H9 (cell line): ENCODE results near the gene GYPB. TPM values are rescaled to one million over a fixed set of nuclear protein-coding genes. Genes with fewer than 3 reads are reported as not detected.
"Not testable (repeated sequence)": the region's sequence is repeated elsewhere in the genome, so short reads cannot be mapped to it uniquely, and the experiment has no call there.

ENCODE experiments used
- DNase-seq: peaks from one replicate; pipeline ENCODE4 v3.0.0-alpha.2; 2017
- H2AFZ ChIP-seq: one replicate; pipeline ENCODE4 v1.6.1; 2013; ENCODE audit warnings: mild to moderate bottlenecking, low read length, control low read depth, moderate library complexity
- H2AK5ac ChIP-seq: 2 replicates; pipeline ENCODE4 v1.6.1; 2013; ENCODE audit warnings: low read length, control low read depth, mixed read lengths; ENCODE audit not compliant: insufficient read length
- H2BK120ac ChIP-seq: one replicate; pipeline ENCODE4 v1.6.1; 2013; ENCODE audit warnings: low read depth, mild to moderate bottlenecking, low read length, control low read depth, inconsistent platforms; ENCODE audit not compliant: poor library complexity, severe bottlenecking
- H2BK12ac ChIP-seq: 2 replicates; pipeline ENCODE4 v1.6.1; 2013; ENCODE audit warnings: low read length, control low read depth, mixed read lengths, low read depth; ENCODE audit not compliant: insufficient read length
- H2BK15ac ChIP-seq: 2 replicates; pipeline ENCODE4 v1.6.1; 2013; ENCODE audit warnings: low read depth, low read length, control low read depth
- H2BK20ac ChIP-seq: one replicate; pipeline ENCODE4 v1.6.1; 2013; ENCODE audit warnings: low read depth, mild to moderate bottlenecking, low read length, control low read depth, inconsistent platforms; ENCODE audit not compliant: poor library complexity, severe bottlenecking
- H2BK5ac ChIP-seq: 2 replicates; pipeline ENCODE4 v1.6.1; 2013; ENCODE audit warnings: low read length, control low read depth, mixed read lengths; ENCODE audit not compliant: insufficient read length
- H3K14ac ChIP-seq: 2 replicates; pipeline ENCODE4 v1.6.1; 2013; ENCODE audit warnings: low read length, control low read depth; ENCODE audit not compliant: insufficient read depth
- H3K18ac ChIP-seq: 2 replicates; pipeline ENCODE4 v1.6.1; 2013; ENCODE audit warnings: low read depth, mild to moderate bottlenecking, mixed read lengths, low read length, control low read depth; ENCODE audit not compliant: insufficient read length
- H3K23ac ChIP-seq: 2 replicates; pipeline ENCODE4 v1.6.1; 2013; ENCODE audit warnings: low read length, control low read depth, mixed read lengths, low read depth; ENCODE audit not compliant: insufficient read length
- H3K23me2 ChIP-seq: 2 replicates; pipeline ENCODE4 v1.6.1; 2013; ENCODE audit warnings: low read depth, mild to moderate bottlenecking, mixed read lengths, low read length, control low read depth; ENCODE audit not compliant: insufficient read length, poor library complexity, severe bottlenecking
- H3K27ac ChIP-seq: 2 replicates; pipeline ENCODE4 v1.5.1; 2013; ENCODE audit warnings: low read length, control low read depth, mixed read lengths, low read depth; ENCODE audit not compliant: insufficient read length
- H3K27me3 ChIP-seq: 2 replicates; pipeline ENCODE4 v1.6.1; 2013; ENCODE audit warnings: low read length, control low read depth, inconsistent platforms; ENCODE audit not compliant: insufficient read depth
- H3K4ac ChIP-seq: 2 replicates; pipeline ENCODE4 v1.6.1; 2013; ENCODE audit warnings: low read depth, mild to moderate bottlenecking, control low read depth, inconsistent platforms, low read length, moderate library complexity
- H3K4me1 ChIP-seq: 2 replicates; pipeline ENCODE4 v1.6.1; 2013; ENCODE audit warnings: low read length, control low read depth, inconsistent platforms; ENCODE audit not compliant: insufficient read depth
- H3K4me2 ChIP-seq: 2 replicates; pipeline ENCODE4 v1.6.1; 2013; ENCODE audit warnings: low read length, control low read depth, mixed read lengths; ENCODE audit not compliant: insufficient read length, insufficient read depth
- H3K56ac ChIP-seq: 2 replicates; pipeline ENCODE4 v1.6.1; 2013; ENCODE audit warnings: low read depth, mild to moderate bottlenecking, mixed read lengths, low read length, control low read depth; ENCODE audit not compliant: insufficient read length
- H3K79me1 ChIP-seq: 2 replicates; pipeline ENCODE4 v1.6.1; 2013; ENCODE audit warnings: low read depth, mild to moderate bottlenecking, moderate library complexity, low read length, control low read depth, inconsistent platforms; ENCODE audit not compliant: insufficient read depth, poor library complexity, severe bottlenecking
- H3K79me2 ChIP-seq: 2 replicates; pipeline ENCODE4 v1.6.1; 2013; ENCODE audit warnings: low read length, control low read depth, inconsistent platforms; ENCODE audit not compliant: insufficient read depth
- H3K9ac ChIP-seq: 2 replicates; pipeline ENCODE4 v1.6.1; 2013; ENCODE audit warnings: low read length, control low read depth, mixed read lengths; ENCODE audit not compliant: insufficient read length; ENCODE audit errors: extremely low read depth
- H3K9me3 ChIP-seq: one replicate; pipeline ENCODE4 v1.6.1; 2013; ENCODE audit warnings: low read depth, low read length, inconsistent platforms; ENCODE audit not compliant: control insufficient read depth
- H3T11ph ChIP-seq: one replicate; pipeline ENCODE4 v1.6.1; 2013; ENCODE audit warnings: mild to moderate bottlenecking, low read length, control low read depth, inconsistent platforms
- H4K20me1 ChIP-seq: one replicate; pipeline ENCODE4 v1.6.1; 2013; ENCODE audit not compliant: control insufficient read depth, insufficient read length, insufficient read depth
- H4K5ac ChIP-seq: 2 replicates; pipeline ENCODE4 v1.6.1; 2013; ENCODE audit warnings: low read depth, mild to moderate bottlenecking, mixed read lengths, low read length, control low read depth; ENCODE audit not compliant: insufficient read length
- H4K8ac ChIP-seq: replicated peaks from 2 replicates; pipeline ENCODE4 v1.6.1; 2013; ENCODE audit warnings: low read length, control low read depth, mixed read lengths, low read depth; ENCODE audit not compliant: insufficient read length
- H4K91ac ChIP-seq: 2 replicates; pipeline ENCODE4 v1.6.1; 2013; ENCODE audit warnings: low read depth, mild to moderate bottlenecking, moderate library complexity, mixed read lengths, low read length, control low read depth; ENCODE audit not compliant: insufficient read length
- H3K27ac Mint-ChIP-seq, 3 experiments: 2 replicates in 2 of 3; 3 replicates in 1 of 3; pipeline ENCODE4 v1.8.0; 2020 to 2021; ENCODE audit warnings: mixed read lengths in 3 of 3, mild to moderate bottlenecking in 1 of 3, moderate library complexity in 1 of 3
- H3K27me3 Mint-ChIP-seq: 2 replicates; pipeline ENCODE4 v1.8.0; 2021; ENCODE audit warnings: low read depth, mild to moderate bottlenecking, moderate library complexity, mixed read lengths
- H3K36me3 Mint-ChIP-seq, 3 experiments: 2 replicates in 2 of 3; 3 replicates in 1 of 3; pipeline ENCODE4 v1.8.0; 2020 to 2021; ENCODE audit warnings: low read depth in 3 of 3, mixed read lengths in 3 of 3; ENCODE audit not compliant: insufficient read depth in 1 of 3
- H3K4me1 Mint-ChIP-seq, 2 experiments: 2 replicates each; pipeline ENCODE4 v1.8.0; 2020; ENCODE audit warnings: mixed read lengths in 2 of 2
- H3K4me3 Mint-ChIP-seq, 2 experiments: 2 replicates in 1 of 2; 3 replicates in 1 of 2; pipeline ENCODE4 v1.8.0; 2020 to 2021; ENCODE audit warnings: mild to moderate bottlenecking in 2 of 2, mixed read lengths in 2 of 2, moderate library complexity in 1 of 2
- H3K9me3 Mint-ChIP-seq, 2 experiments: 2 replicates in 1 of 2; 3 replicates in 1 of 2; pipeline ENCODE4 v1.8.0; 2020; ENCODE audit warnings: mild to moderate bottlenecking in 2 of 2, mixed read lengths in 2 of 2, moderate library complexity in 1 of 2
- WGBS: extraction: QIAGEN DNeasy Blood & Tissue Kit; methylation state at CpG from one replicate; pipeline ENCODE4 v1.1.7; 2013; ENCODE audit warnings: missing lambda C conversion rate, low lambda C conversion rate, mixed read lengths; ENCODE audit not compliant: insufficient read length; ENCODE audit errors: extremely low coverage; 5-methylcytosine and 5-hydroxymethylcytosine counted together
- total RNA-seq: library from RNA; stranded (reverse); gene quantifications from 2 replicates; pipeline ENCODE4 v1.2.1, GENCODE V29; 2021

Gene GYPB
- total RNA-seq, 1 experiment from 2014 or later: not detected

- H3K4me1 Mint-ChIP-seq, H4K8ac ChIP-seq, H3K56ac ChIP-seq, H3K18ac ChIP-seq, H2BK20ac ChIP-seq, H3K36me3 Mint-ChIP-seq, H3K4me2 ChIP-seq, H3K27me3 Mint-ChIP-seq, H3K79me2 ChIP-seq, H3K79me1 ChIP-seq, H3K9ac ChIP-seq, DNase-seq, H3K4me1 ChIP-seq, H3K27me3 ChIP-seq, H2BK120ac ChIP-seq, H4K5ac ChIP-seq, H3K23me2 ChIP-seq, H3K4ac ChIP-seq, H4K91ac ChIP-seq, H4K20me1 ChIP-seq, H3K27ac ChIP-seq, H2BK5ac ChIP-seq, H3K9me3 ChIP-seq, H3K9me3 Mint-ChIP-seq, H2BK12ac ChIP-seq, H3T11ph ChIP-seq, H3K14ac ChIP-seq, H2AFZ ChIP-seq, H3K27ac Mint-ChIP-seq, H3K23ac ChIP-seq, H3K4me3 Mint-ChIP-seq, H2BK15ac ChIP-seq, H2AK5ac ChIP-seq: not testable (repeated sequence)
- WGBS: no CpG with 5 or more reads among the region's 4 CpGs
These were observed 7.5 kb upstream of the GYPB start for GRCh38 chr4:144026682-144027081.

- H3K36me3 Mint-ChIP-seq, H2BK15ac ChIP-seq, H2BK5ac ChIP-seq, H3K4me1 Mint-ChIP-seq, H3K9ac ChIP-seq, H3K23ac ChIP-seq, H3K4me1 ChIP-seq, H2BK12ac ChIP-seq, H2AFZ ChIP-seq, H4K20me1 ChIP-seq, H3K79me2 ChIP-seq, DNase-seq, H3K4me2 ChIP-seq, H3K27ac Mint-ChIP-seq, H3K23me2 ChIP-seq, H4K91ac ChIP-seq, H3K4ac ChIP-seq, H3K14ac ChIP-seq, H2BK20ac ChIP-seq, H3T11ph ChIP-seq, H3K4me3 Mint-ChIP-seq, H3K56ac ChIP-seq, H3K79me1 ChIP-seq, H3K9me3 ChIP-seq, H2AK5ac ChIP-seq, H2BK120ac ChIP-seq, H3K27me3 Mint-ChIP-seq, H3K27ac ChIP-seq, H4K8ac ChIP-seq, H3K18ac ChIP-seq, H3K9me3 Mint-ChIP-seq, H3K27me3 ChIP-seq, H4K5ac ChIP-seq: not testable (repeated sequence)
- WGBS: no CpG with 5 or more reads among the region's 4 CpGs
These were observed 5.3 kb upstream of the GYPB start for GRCh38 chr4:144024399-144025053.
